Pulmonary artery endothelial cell (primary cell): ENCODE measurements around the gene FNDC3A. TPM values are rescaled to one million over a fixed set of nuclear protein-coding genes. Genes with fewer than 3 reads are reported as not detected.
"Not testable (repeated sequence)": the region's sequence is repeated elsewhere in the genome, so short reads cannot be mapped to it uniquely, and the experiment has no call there.

Experiments used
- DNase-seq: peaks from one replicate; pipeline ENCODE4 v3.0.0-alpha.2; 2011; ENCODE audit warnings: low read depth, low spot score
- total RNA-seq: library from RNA; depleted of rRNA; stranded (reverse); fragments of >200 nt; gene quantifications from 2 replicates; pipeline ENCODE4 v1.2.3, GENCODE V29; 2014

The FNDC3A gene
- total RNA-seq, 1 donor from 2014 or later = 53.8 TPM

- no peak for DNase-seq
Measured at GRCh38 chr13:49071341-49071937, 95.7 kb downstream of the FNDC3A start.

GRCh38 chr13:49082653-49083536 is 107.2 kb downstream of the FNDC3A start:
- no peak for DNase-seq

- DNase-seq = no peak
Measured at GRCh38 chr13:49084961-49085360, 109.2 kb downstream of the FNDC3A start.

- no peak for DNase-seq
Measured at GRCh38 chr13:49086722-49087121, 111.0 kb downstream of the FNDC3A start.

GRCh38 chr13:49093376-49093775 is 117.7 kb downstream of the FNDC3A start:
- DNase-seq = no peak

GRCh38 chr13:49097374-49097773 is 121.7 kb downstream of the FNDC3A start:
- DNase-seq = no peak

GRCh38 chr13:49098198-49098597 is 122.5 kb downstream of the FNDC3A start:
- DNase-seq = peak; percentile 87

GRCh38 chr13:49098771-49099512 is 123.2 kb downstream of the FNDC3A start:
- DNase-seq = no peak

- no peak for DNase-seq
Measured at GRCh38 chr13:49099513-49099877, 123.8 kb downstream of the FNDC3A start.

GRCh38 chr13:49100637-49101570 is 125.2 kb downstream of the FNDC3A start:
- DNase-seq = no peak

- DNase-seq = no peak
Measured at GRCh38 chr13:49108196-49108595, 132.5 kb downstream of the FNDC3A start.

GRCh38 chr13:49110122-49110912 is 134.6 kb downstream of the FNDC3A start:
- DNase-seq = peak; percentile 71

GRCh38 chr13:49110913-49111170 is 135.1 kb downstream of the FNDC3A start:
- DNase-seq = no peak

- no peak for DNase-seq
Measured at GRCh38 chr13:49112782-49113525, 137.2 kb downstream of the FNDC3A start.

- peak; percentile 32 for DNase-seq
Measured at GRCh38 chr13:49113526-49114286, 138.0 kb downstream of the FNDC3A start.

GRCh38 chr13:49116873-49117272 is 141.2 kb downstream of the FNDC3A start:
- no peak for DNase-seq

- DNase-seq = not testable (repeated sequence)
Measured at GRCh38 chr13:49118455-49118854, 142.7 kb downstream of the FNDC3A start.

- DNase-seq = no peak
Measured at GRCh38 chr13:49124693-49125304, 149.1 kb downstream of the FNDC3A start.
